OCI-LY3 (cell line): ENCODE results near the gene IFNG.

ENCODE experiments used
- H2AFZ ChIP-seq: fragments of 200-600, 300-600 bp; shearing (Covaris generic); 2 replicates; pipeline ENCODE4 v1.6.0; 2014; ENCODE audit warnings: antibody characterized with exemption, low read depth, low read length
- H3K27ac ChIP-seq: fragments of 200-600, 300-600 bp; sonication (generic); 2 replicates; pipeline ENCODE4 v1.5.1; 2014; ENCODE audit warnings: mild to moderate bottlenecking, low read length, moderate library complexity, mixed read lengths
- H3K27me3 ChIP-seq: fragments of 200-600, 300-600 bp; sonication (generic); 2 replicates; pipeline ENCODE4 v1.6.1; 2014; ENCODE audit warnings: low read depth, low read length, mixed read lengths
- H3K36me3 ChIP-seq: fragments of 200-600, 300-600 bp; sonication (generic); replicated peaks from 2 replicates; pipeline ENCODE3; 2014; ENCODE audit warnings: low read depth, low read length, mixed read lengths
- H3K4me1 ChIP-seq: fragments of 300-600, 200-600 bp; sonication (generic); 2 replicates; pipeline ENCODE4 v1.6.1; 2014; ENCODE audit warnings: low read length, mixed read lengths
- H3K4me2 ChIP-seq: fragments of 200-600, 300-600 bp; sonication (generic); 2 replicates; pipeline ENCODE4 v1.6.1; 2014; ENCODE audit warnings: low read length, mixed read lengths
- H3K4me3 ChIP-seq: fragments of 300-600, 200-600 bp; sonication (generic); 2 replicates; pipeline ENCODE4 v1.5.1; 2014; ENCODE audit warnings: antibody characterized with exemption, mild to moderate bottlenecking, low read length, moderate library complexity
- H3K79me2 ChIP-seq: fragments of 300-600, 200-600 bp; shearing (Covaris generic); 2 replicates; pipeline ENCODE4 v1.6.1; 2014; ENCODE audit warnings: mild to moderate bottlenecking, low read length, mixed read lengths
- H3K9ac ChIP-seq: fragments of 300-600, 200-600 bp; shearing (Covaris generic); 2 replicates; pipeline ENCODE4 v1.6.0; 2014; ENCODE audit warnings: mild to moderate bottlenecking, low read length, moderate library complexity
- H3K9me3 ChIP-seq: fragments of 200-600, 300-600 bp; shearing (Covaris generic); 2 replicates; pipeline ENCODE4 v1.6.1; 2014; ENCODE audit warnings: low read length, mixed read lengths; ENCODE audit not compliant: insufficient read depth
- H4K20me1 ChIP-seq: fragments of 200-600, 300-600 bp; sonication (generic); 2 replicates; pipeline ENCODE4 v1.6.1; 2016; ENCODE audit warnings: low read length, mixed read lengths; ENCODE audit not compliant: insufficient read depth
- EZH2phosphoT487 ChIP-seq: fragments of 200-600 bp; shearing (Covaris generic); IDR thresholded peaks from 2 replicates; pipeline ENCODE4 v1.6.1; 2018; ENCODE audit warnings: antibody characterized with exemption, mixed run types, low read depth
- TF ChIP-seq, protein P1 (sequence below): fragments of 200-600, 300-600 bp; sonication (generic); IDR thresholded peaks from 2 replicates; pipeline ENCODE4 v1.5.1; 2014; ENCODE audit warnings: antibody characterized with exemption, low read length, low read depth

IFNG gene

GRCh38 chr12:68129979-68130378, 29.6 kb downstream of the IFNG start:
- Histone ChIP-seq H4K20me1 (no peaks in the 10 kb centered on the region), H2AFZ (no peak overlapping the region), H3K9ac (no peak overlapping the region), H3K4me2 (no peak overlapping the region), H3K9me3 (no peaks in the 10 kb centered on the region), H3K79me2 (no peaks in the 10 kb centered on the region), H3K27ac (no peak overlapping the region), H3K4me3 (no peak overlapping the region), H3K4me1 (no peaks in the 10 kb centered on the region), H3K36me3 (no peaks in the 10 kb centered on the region), H3K27me3 (no peaks in the 10 kb centered on the region)
- TF ChIP-seq EZH2phosphoT487: no peak
- TF ChIP-seq, protein P1, sequence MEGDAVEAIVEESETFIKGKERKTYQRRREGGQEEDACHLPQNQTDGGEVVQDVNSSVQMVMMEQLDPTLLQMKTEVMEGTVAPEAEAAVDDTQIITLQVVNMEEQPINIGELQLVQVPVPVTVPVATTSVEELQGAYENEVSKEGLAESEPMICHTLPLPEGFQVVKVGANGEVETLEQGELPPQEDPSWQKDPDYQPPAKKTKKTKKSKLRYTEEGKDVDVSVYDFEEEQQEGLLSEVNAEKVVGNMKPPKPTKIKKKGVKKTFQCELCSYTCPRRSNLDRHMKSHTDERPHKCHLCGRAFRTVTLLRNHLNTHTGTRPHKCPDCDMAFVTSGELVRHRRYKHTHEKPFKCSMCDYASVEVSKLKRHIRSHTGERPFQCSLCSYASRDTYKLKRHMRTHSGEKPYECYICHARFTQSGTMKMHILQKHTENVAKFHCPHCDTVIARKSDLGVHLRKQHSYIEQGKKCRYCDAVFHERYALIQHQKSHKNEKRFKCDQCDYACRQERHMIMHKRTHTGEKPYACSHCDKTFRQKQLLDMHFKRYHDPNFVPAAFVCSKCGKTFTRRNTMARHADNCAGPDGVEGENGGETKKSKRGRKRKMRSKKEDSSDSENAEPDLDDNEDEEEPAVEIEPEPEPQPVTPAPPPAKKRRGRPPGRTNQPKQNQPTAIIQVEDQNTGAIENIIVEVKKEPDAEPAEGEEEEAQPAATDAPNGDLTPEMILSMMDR: no peak

GRCh38 chr12:68122236-68122920, 37.2 kb downstream of the IFNG start:
- Histone ChIP-seq H3K79me2 (no peaks in the 10 kb centered on the region), H3K4me1 (peaks cover 9% of the 10 kb centered on the region; the same call in 1 of the 2 replicates), H2AFZ (no peak overlapping the region), H3K27ac (no peak overlapping the region), H3K9ac (no peak overlapping the region), H3K4me2 (no peak overlapping the region), H3K4me3 (no peak overlapping the region), H4K20me1 (no peaks in the 10 kb centered on the region), H3K36me3 (no peaks in the 10 kb centered on the region), H3K9me3 (no peaks in the 10 kb centered on the region), H3K27me3 (peaks cover under 1% of the 10 kb centered on the region; the same call in 1 of the 2 replicates)
- TF ChIP-seq EZH2phosphoT487: no peak
- TF ChIP-seq, protein P1: no peak

DNA sequence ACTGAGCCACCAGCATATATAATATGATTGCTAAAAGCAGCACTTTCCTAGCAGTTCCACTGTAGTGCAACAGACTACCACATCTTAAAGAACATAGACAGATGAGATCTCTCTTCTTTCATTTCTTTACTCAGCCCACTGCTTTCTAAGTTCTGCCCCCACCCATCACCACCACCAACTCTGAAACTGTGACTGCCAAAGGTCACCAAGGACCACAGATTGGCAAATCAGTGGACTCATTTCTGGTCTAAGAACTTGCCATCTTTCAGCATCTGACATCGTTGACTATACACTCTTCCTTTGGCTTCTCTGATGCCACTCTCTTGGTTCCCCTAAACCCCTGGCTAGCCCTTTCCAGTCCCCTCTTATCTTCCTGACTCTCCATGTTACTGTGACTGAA, 38.4 kb downstream of the IFNG start:
- Histone ChIP-seq H4K20me1 (no peaks in the 10 kb centered on the region), H3K27ac (no peak overlapping the region), H3K9ac (no peak overlapping the region), H3K79me2 (no peaks in the 10 kb centered on the region), H3K4me2 (no peak overlapping the region), H3K4me3 (no peak overlapping the region), H3K9me3 (no peaks in the 10 kb centered on the region), H3K4me1 (peaks cover 9% of the 10 kb centered on the region; the same call in 1 of the 2 replicates), H3K36me3 (no peaks in the 10 kb centered on the region), H2AFZ (no peak overlapping the region), H3K27me3 (peaks cover 2% of the 10 kb centered on the region; the same call in 1 of the 2 replicates)
- no peak for TF ChIP-seq EZH2phosphoT487
- TF ChIP-seq, protein P1: no peak

DNA sequence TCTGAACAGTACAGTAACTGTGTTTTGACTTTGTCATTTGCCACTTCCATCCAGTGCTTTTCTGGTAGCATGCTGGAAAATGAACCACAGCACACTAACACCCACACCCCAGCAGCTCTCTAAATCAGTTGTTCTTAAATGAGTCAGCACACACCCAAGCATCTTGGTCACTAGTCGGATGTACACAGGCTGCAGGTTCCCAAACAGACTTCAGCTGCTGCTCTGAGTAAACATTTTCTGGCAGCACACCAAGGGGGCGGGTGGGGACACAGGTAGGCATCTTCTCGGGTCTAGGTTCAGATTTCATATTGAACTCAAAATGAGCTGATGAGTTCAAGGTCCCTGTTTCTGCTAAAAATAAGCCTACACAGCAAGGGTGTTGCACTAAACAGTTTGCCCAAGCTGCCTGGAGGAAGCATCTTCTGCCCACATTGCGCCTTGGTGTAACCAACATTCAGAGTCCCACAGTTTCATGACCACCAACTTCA, 39.8 kb downstream of the IFNG start:
- H3K9me3 ChIP-seq: no peaks in the 10 kb centered on the region
- no peak overlapping the region for H3K27ac ChIP-seq
- H3K79me2 ChIP-seq: no peaks in the 10 kb centered on the region
- no peak for TF ChIP-seq EZH2phosphoT487
- TF ChIP-seq, protein P1: no peak
- no peaks in the 10 kb centered on the region for H3K36me3 ChIP-seq
- no peaks in the 10 kb centered on the region for H4K20me1 ChIP-seq
- no peak overlapping the region for H3K9ac ChIP-seq
- H3K4me3 ChIP-seq: no peak overlapping the region
- H3K4me2 ChIP-seq: no peak overlapping the region
- H3K4me1 ChIP-seq: peaks cover 9% of the 10 kb centered on the region; the same call in 1 of the 2 replicates
- H2AFZ ChIP-seq: no peak overlapping the region
- H3K27me3 ChIP-seq: peaks cover 2% of the 10 kb centered on the region; the same call in 1 of the 2 replicates
